Measurements from ENCODE around the gene SALL3. TPM values are rescaled to one million over a fixed set of nuclear protein-coding genes. Genes with fewer than 3 reads are reported as not detected.

The SALL3 gene
- 0.11 and 0.39 TPM in 2 replicates for total RNA-seq

DNA sequence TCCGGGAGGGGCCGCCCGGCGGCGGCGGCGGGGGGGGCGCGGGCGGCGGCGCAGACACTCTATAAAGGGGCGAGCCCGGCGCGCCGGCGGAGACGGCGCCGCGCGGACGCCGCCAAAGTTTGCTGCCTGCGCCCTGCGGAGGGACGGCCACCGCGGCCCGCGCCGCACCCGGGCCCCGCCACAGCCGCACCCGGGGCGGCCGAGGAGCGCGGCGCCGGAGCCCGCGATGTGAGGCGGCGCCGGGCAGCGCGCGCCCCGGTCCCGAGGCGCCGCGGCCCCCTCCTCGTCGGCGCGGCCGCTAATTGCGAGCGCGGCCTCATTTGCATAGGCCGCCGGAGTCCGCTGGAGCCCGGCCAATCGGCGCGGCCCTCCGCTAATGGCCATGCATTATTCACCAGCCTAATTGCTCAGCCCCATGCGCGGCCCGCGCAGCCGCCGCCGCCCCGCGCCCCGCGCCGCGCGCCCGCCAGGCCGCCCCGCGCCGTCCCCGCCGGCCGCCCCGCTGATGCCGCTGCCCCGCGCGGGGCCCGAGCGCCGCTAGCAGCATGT, at the start of gene SALL3:
Gene SALL3, plus strand, starts transcription at position 89 of the 549 bp plus-strand sequence. Its CDS starts 457 bp downstream, at position 546.

Other genes with a start within 250 kb of the SALL3 start
- gene ATP9B, start 89.6 kb downstream of the SALL3 start, total RNA-seq = 22.7 and 49.9 TPM in 2 replicates

Data from placental epithelial cell (primary cell).